Right renal pelvis (tissue), 4 donors: ENCODE results near the gene SETD9. TPM values are rescaled to one million over a fixed set of nuclear protein-coding genes. Genes with fewer than 3 reads are reported as not detected.

Source experiments
- DNase-seq, 4 donors: peaks; one replicate each; pipeline ENCODE4 v3.0.0-alpha.2; 2013; ENCODE audit warnings: low read depth in 4 of 4, low spot score in 3 of 4, missing footprints in 1 of 4
- polyA plus RNA-seq, 4 donors: library from polyadenylated mRNA; unstranded; fragments of 120-200 nt; gene quantifications; one replicate each; pipeline ENCODE4 v1.2.1, GENCODE V29; 2013; ENCODE audit not compliant: insufficient read length in 4 of 4

Gene SETD9
- polyA plus RNA-seq, 4 donors = 6.2 to 18.2 (median 12.4) TPM

DNA sequence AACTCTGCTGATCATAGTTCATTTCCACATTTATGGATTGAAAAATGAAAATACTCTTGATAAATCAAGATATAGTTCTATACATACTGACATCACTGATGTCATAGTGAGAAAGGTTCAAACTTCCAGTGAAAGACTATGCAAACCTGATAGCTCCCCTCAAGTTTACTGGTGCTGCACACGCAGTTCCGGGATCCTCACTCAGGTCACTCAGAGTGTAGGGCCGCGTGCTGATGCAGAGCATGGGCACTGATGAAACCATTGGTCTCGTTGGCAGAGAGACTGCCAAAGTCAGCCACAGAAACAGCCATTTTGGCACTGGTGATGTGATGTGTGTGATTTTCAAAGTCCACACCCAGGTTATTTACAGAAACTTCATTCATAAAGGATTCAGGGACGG, 13.5 kb downstream of the SETD9 start:
- DNase-seq = no peak

DNA sequence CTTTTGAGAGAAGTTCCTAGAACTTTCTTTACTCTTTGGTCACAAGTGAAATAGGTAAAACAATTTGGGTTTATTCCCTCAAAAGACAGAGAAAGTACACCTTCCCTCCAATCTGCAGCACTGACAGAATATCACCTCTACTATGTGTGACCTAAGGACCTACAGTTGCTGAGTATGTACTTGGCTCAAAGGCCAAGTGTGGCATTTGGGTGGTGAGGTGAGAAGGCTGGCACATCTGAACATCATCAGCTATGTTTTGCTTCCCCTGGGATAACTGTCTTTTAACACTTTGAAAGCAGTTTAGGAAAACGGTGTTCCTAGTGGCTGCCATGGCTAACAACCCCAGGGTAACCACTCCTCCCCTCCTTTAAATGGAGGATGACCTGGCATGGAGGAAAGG, 24.9 kb downstream of the SETD9 start:
- DNase-seq = no peak

DNA sequence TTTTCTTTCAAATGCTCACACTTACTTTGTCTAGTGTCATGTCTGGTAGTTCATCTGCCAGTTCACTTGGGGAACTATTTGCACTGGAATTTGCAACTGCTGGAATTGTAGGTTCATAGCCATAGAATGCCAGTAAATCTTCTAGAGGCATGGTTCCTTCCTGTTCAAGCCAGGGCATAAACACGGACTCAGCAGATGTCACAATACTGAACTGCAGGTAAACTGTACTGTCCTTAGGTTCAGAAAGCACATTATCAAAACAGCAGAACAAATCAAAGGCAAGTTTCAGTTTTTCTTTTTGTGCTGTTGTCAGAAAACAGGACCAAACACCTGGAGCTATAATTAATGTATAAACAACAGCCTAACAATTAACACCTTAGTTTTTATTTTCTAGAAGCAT, 29.5 kb downstream of the SETD9 start:
- no peak for DNase-seq

DNA sequence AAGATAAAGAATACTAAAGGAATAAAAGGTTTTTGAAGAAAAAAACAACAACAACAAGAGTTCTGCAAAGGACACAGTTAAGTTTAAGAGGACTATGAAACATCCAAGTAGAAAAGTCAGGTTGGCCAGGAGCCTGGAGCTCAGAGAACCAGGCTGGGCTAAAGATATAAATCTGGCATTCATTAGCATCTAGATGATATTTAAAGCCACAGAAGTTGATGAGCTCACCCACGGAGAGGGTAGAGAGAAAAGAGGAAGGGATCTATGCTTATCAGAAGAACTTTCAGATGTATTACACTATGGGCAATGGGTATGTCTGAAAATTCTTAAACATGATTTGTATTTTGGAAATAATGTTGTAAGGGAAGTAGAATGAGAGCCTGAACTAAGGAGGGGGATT, 32.6 kb downstream of the SETD9 start:
- no peak for DNase-seq

DNA sequence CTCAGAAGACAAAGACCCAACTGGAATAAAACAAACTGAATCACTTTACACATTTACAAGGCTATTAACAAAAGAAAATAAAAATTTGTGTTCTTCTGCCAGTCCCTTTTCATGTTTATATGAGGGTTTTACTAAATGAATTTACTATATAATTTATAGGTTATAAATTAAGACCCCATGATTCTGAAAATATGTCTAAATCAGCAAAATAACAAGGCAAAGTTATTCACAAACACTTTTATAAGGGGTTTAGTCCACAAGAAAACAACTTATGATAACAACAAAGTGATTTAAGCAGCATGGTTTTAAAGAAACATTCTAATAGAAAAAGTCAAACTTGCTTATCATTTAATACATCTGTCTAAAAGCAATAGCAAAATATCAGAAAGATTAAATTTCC, 37.7 kb downstream of the SETD9 start:
- DNase-seq = no peak

DNA sequence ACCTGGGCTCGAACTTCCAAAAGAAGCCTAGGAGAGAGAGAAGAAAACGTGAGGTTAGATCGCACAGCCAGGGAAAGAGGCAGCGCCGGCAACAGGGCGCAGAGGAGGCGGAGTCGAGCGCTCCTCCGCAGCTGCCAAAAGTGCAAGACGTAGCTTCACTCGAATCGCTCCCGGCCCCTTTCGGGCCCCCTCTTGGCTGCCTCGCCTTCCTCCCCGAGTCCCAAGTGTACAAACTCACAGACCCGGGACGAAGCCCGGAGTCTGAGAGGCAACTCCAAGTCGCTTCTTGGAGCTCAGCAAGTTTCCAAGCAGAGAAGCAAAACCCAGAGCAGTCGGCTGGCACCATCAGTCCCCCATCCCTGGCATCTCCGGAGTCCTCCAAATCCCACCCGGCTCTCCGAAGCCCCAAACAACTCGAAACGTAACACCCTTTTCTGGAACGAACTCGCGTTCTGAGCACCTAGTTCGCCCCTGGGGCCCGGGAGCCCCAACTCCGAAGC, 41.3 kb downstream of the SETD9 start:
- peak; percentile 42 to 69 (median 62) for DNase-seq

- DNase-seq = peak; percentile 15 to 41 (median 22)
These were observed 41.9 kb downstream of the SETD9 start for GRCh38 chr5:56951126-56951945.

DNA sequence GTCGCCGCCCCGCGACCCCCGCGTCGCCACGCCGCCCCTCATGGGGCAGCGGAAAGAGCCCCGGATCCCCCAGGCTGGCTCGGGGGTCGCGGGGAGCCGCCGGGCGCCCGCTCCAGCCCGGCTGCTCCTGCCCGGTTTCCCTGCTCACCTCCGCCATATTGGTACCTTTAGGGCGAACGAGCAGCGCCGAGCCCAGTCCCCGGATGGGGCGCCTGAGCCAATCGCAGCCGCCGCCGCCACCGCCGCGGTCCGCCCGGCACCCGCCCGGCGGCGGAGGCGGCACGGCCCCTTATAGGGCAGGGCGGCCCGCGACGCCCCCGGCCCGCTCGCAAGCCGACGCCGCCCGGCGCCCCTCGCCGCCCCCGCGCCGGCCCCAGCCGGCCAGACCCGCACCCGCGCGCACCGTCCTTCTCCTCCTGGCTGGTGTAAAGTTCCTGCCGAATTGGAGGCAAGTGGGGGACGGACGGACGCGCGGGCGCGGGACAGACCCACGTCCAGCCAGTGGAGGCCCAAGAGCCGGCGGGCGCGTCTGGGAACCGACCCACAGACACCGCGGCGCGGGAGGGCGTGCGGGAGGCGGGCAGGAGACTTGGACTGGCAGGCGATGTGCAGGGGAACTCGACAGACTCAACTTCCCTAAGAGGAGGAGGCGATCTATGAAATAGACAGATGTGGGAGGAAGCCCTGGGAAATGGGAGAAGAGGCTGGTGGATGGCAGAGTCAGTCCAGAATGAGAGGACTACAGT, 42.7 kb downstream of the SETD9 start, which contains the start of gene MIER3:
MIER3 (minus strand) TSS at position 178 of the 746 bp plus-strand sequence; CDS start at position 157, 21 bp downstream.
- peak; percentile 47 to 56 (median 54) for DNase-seq

DNA sequence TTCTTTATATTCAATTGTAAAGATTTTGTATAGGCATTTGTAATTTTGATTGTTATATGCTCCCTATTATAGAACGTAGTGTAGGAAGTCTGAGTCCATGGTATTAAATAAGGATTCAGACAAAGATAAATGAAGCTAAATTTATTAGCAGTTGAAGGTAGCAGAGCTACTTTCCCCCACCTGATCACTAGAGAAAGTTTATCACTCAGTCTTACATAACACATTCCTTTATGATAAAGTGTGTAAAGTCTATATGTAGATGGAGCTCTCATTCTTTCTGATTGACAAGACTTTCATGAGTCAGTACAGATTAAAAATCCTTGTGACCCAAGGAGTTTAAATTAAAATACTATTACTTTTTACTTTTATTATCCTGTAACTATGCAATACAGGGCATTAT, 44.9 kb downstream of the SETD9 start:
- DNase-seq = no peak

- DNase-seq = no peak
These were observed 49.2 kb downstream of the SETD9 start for GRCh38 chr5:56958595-56958994.

- DNase-seq = no peak
These were observed 49.9 kb downstream of the SETD9 start for GRCh38 chr5:56959326-56959725.

DNA sequence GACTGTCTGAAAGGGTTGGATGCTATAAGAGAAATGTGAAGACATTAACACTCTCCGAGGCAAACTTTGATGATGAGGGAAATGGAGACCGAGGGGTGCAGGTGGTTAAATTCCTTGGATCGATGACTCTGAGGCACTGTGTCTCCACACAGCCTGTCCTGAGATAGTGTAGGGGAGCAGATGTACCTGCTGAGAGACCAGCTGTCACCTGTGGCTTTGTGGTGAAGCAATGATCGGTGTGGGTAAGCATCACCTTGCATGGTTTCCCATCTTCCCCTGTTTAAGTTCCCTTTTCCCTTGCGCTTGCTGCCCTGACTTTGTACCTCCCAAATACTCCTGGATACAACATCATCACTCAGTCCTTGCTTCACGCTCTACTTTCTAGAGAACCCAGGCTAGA, 52.4 kb downstream of the SETD9 start:
- no peak for DNase-seq

DNA sequence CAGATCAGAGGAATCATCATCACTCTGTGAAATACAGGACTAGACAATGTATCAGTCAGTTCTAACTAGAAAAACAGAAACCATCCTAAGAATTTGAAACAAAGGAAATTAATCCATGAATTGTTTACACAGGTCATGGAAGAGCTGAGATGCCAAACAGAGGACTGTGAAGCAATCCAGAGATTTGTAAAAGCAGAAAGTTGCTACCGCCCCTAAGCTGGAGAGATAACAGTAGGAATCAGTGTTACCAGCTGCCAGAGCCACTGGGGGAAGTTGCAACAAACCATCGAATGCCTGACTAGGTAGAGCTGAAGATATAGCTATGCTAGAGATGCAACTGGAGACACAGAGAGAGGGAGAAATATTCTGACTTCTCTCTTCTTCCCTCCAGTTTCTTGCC, 52.9 kb downstream of the SETD9 start:
- DNase-seq = no peak

- DNase-seq = no peak
These were observed 53.9 kb downstream of the SETD9 start for GRCh38 chr5:56963246-56963645.

DNA sequence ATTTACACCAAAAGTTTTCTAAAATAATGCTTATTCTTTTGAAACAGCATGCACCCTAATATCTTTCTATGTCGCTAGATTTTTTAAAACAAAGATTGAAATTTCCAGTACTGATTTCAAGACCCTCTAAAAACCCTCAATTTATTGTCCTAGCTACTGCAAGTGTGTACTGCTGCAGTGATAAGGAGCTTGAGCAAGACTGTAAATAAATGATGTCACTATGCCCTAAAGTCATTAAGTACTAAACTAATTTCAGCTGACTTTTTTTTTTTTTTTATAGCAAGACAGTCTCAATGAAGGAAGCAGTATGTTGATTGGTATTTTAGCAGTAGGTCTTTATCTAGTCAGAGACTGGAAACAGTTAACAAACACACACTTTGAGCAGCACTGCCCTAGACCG, 54.8 kb downstream of the SETD9 start:
- no peak for DNase-seq

Other genes with a start within 250 kb of the SETD9 start
- 10 to 100 TPM; 79.3 to 94.1 (median 89.2) TPM for gene MAP3K1, start 94.0 kb upstream of the SETD9 start, polyA plus RNA-seq
- gene MIER3, start 42.5 kb downstream of the SETD9 start, polyA plus RNA-seq = 10 to 100 TPM; 31.4 to 44.2 (median 40.4) TPM